Central memory CD4-positive, alpha-beta T cell (primary cell): ENCODE results near the gene TMEM250.

ENCODE experiments used
- DNase-seq: peaks from one replicate; pipeline ENCODE4 v3.0.0; 2022

The TMEM250 gene

DNA sequence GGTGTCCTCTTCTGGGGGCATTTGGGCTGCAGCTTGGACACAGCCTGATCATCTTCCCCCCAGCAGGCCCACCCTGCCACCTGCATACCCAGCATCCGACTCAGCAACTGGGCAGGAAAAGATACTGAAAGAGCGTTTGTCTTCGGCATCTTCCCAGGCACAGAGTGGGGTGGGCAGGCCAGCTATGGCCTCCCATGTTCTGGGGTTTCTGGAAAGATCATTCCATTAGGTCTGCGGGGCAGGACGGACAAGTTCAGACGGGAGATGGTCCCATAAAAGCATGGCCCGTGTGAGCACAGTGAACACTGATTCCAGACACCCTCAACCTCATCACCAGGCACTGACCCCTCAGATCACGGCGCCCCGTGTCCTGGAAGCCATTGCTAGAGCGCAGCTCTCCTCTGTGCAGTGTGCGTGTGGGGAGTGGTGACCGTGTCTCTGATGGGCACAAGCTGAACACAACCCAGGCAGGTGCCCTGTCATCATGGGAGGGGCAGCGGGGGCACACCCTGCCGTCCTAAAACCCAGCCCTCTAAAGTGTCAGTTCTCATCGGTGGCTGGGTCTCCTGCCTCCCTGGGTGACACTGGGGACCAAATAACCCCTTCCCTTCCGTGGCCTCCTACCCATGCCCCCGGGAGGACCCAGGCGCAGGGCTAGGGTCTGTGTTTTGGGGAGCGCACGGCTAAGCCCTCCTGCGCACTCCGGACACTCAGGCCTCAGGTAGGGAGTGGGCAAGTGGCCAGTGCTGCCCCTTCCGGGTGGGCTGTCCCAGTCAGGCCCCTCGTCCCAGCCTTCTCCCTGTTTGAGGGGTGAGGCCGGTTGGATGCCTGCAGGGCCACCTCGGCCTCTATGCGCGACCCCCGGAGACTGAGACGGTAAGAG, 13.2 kb upstream of the TMEM250 start:
- no peak for DNase-seq

GRCh38 chr9:136129176-136129575, 10.5 kb upstream of the TMEM250 start:
- no peak for DNase-seq

GRCh38 chr9:136128436-136128835, 9.8 kb upstream of the TMEM250 start:
- no peak for DNase-seq

- no peak for DNase-seq
Observed at GRCh38 chr9:136127313-136127712, 8.6 kb upstream of the TMEM250 start.

- DNase-seq = no peak
Observed at GRCh38 chr9:136124976-136125692, 6.5 kb upstream of the TMEM250 start.

DNA sequence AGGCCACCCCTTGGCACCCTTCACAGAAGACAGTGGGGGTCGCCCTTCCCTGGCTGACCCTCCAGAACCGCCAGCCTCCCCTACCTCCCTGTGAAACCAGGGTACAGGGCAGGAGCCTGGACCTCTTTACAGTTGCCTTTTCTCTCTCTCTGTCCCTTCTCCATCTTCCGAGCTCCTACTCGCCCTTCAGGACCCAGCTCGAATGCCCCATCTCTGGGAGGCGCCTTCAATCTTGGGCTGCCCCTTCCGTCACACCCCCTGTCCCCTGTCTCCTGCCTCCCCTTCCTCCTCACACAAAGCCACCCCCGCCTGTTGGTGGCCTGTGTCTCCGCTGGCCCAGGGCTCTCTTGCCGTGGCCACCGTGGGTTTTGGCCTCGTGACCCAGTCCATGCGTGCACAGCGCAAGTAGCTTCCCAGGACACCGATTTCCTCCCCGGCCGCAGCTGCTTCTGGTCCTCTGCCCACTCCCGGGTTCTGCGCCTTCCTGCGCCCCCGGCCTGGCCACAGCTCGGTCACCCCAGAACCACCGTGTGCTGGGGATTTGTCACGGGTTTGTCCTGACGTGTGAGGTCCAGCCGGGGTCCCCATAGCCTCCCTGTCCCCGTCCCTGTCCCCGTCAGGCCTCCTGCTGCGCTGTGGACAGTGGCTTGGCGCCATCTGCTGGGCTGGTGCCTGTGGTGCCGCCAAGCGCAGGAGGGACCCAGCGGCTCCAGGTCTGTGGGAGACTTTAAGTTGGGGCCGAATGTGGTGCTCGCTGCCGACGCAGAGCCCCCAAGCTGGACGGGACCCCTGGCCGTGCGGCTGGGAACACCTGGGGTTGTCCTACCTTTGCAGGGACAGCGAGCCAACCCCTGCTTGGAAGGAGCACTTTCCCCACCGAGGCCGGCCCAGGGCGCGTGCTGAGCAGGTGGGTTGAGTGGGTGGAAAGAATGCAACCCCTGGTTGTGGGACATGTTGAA, 4.0 kb upstream of the TMEM250 start:
- peak; percentile 61 for DNase-seq

GRCh38 chr9:136121801-136122200, 3.1 kb upstream of the TMEM250 start:
- DNase-seq = no peak

GRCh38 chr9:136120438-136120844, 1.8 kb upstream of the TMEM250 start:
- no peak for DNase-seq

DNA sequence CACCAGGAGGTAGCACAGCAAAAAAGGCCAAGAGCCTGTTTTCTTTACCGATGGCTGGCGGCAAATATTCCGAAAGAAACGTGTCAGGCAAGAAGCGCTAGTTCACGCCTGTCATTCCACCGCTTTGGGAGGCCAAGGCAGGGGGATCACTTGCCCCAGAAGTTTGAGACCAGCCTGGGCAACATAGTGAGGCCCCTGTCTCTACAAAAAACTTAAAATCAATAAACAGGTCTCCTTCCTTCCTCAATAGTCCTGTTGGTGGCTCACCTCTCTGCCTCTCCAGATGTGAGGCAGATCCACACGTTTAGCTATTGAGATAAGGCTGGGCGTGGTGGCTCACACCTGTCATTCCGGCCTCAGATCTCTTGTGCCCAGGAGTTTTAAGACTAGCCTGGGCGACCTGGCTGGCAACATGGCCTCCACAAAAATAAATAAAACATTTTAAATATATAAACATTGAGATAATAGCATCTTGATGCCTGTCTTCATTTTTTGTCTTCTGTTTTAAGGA, 1.3 kb upstream of the TMEM250 start:
- DNase-seq = no peak

DNA sequence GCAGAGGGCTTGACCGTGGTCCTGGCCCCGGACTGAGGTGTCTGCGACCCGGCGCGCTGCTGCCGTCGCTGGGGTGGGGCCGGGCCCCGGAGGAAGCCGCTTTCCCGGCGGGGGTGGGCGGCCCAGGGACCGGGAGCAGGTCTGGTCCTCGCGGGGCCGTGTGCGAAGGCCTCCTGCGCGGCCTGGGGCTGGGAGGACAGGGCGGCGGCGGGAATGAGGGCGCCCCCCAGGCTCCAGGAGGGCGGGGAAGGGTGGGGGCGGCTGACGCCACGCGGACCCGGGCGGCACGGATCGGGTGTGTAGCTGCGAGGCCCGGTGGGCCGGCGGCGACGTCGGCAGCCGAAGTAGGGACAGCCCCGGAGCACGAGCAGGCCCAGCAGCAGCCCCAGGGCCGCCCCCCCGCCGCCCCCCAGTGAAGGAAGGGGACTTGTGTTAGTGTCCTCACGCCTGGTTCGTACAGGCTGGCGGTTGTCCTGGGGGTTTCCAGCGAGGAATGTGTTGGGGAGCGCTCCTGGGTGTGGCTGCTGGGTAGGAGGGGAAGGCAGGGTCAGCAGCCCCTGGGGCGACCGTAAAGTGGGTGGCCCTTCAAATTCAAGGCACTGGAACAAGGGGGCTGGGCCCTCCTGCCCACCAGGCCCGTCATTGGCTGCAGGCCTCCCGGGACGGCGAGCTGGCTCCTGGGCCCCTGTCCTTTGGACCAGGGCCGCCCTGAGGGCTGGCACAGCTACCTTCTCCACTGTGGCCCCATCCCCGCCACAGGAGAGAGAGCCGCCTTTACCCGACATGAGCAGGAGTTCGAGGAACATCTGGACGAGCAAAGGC, 597 bp upstream of the TMEM250 start:
- no peak for DNase-seq

DNA sequence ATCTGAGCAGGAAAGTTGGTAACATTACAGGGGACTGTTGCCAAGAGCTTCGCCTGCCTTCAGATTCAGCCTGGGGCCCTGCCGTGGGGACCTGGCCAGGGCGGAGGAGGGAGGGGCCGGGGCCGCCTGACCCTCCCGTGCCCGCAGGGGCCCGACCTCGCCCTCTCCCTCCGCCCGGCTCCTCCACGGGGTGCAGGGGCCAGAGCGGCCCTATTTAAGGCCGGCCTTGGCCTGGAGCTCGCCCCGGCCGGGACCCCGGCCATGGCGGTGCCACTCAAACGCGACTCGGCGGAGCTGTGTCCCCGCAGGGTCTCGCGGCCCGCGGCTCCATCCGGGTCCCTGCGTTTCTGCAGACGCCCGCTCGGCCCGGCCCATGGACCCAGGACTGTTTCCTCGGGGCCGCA, 757 bp downstream of the TMEM250 start:
- DNase-seq = no peak

DNA sequence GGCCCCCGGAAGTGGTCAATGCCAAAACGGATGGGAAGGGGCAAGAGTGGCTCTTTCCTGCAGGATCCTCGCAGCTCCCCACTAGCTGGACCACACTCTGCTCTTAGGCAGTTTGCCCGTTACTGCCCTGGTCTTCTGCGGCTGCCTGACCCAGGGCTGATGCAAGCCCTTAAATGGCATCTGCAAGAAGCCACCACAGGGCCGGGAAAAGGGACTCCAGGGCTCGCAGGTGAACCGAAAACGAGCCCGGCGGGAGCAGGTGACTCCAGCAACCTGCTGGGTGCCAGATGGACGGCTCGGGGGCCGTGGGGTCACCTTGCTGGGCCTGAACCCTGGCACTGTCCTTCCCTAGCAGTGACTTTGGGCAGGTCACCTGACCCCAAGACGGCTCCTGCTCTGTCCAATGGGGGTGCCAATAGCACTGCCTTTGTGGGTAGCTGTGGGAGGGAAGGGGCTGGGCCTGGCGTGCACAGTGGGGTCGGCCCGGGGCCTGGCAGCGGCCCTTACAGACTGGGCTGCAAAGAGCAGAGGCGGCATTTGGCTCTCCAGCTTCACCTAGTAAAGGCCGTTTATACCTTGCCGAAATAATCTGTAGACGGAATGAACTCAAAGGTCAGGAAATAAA, 1.3 kb downstream of the TMEM250 start:
- no peak for DNase-seq

DNA sequence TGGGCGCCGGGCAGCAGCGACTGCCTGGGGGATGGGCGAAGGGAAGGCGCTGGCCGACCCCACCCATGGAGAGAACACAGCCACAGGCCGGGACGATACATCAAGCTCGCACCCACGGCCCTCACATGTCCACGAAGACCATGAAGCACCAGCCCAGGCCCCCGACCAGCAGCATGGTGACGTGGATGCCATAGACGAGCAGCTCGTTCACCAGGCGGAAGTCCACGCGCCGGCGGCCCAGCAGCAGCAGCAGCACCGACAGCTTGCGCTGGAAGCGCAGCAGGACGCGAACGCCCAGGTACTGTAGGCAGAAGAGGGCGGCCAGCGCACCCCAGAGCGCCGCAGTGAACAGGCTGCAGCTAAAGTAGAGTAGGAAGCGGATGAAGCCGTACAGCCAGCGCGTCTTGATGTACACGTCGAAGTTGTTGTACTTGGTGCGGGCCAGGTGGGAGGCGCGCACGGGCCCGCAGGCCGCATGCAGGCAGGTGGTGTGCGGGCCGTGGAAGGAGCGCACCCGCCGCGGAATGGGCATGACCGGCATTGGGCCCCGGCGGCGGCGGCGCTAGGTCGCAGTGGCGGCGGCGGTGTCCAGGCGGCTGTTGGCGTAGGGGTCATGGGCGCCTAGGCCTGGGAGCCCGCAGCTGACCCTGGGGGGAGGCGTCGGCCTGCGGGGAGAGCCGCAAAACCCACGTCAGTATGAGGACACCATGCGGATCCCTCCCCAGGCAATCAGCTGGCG, 2.1 kb downstream of the TMEM250 start:
- DNase-seq = no peak

DNA sequence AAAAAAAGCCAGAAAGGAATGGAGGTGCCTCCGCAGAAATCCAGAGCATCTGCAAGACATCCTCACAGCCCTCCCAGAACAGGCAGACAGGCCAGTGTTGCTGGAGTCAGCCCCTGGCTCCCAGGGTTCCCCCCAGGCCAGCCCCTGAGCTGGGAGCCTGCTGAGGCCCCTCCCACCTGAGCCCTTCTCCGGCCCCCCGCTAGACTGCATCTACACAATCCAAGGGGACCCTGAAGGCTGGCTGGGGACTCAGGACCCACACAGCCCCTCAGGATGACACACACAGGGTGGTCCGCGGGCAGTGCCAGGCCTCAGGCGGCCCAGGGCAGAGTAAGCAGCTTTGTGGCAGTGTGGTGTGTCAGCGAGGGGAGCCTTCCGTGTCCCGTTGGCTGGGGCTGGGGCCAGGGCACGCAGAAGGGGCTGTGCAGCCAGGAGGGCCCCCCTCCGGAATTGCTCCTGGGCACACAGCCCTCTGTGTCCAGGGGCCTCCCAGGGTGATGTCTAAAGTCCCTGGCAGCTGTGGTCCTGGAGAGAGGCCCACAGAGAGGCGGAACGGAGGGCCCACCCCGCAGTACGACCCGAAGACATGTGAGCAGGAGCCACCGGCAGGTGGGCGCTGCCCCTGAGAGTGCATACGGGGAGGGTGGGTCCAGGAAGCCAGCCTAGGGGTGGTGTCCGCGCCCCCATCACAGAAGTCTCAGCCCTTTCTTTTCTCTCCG, 2.9 kb downstream of the TMEM250 start:
- no peak for DNase-seq

- DNase-seq = no peak
Observed at GRCh38 chr9:136115206-136115605, 3.5 kb downstream of the TMEM250 start.

- no peak for DNase-seq
Observed at GRCh38 chr9:136114610-136115009, 4.1 kb downstream of the TMEM250 start.

GRCh38 chr9:136112541-136112940, 6.1 kb downstream of the TMEM250 start:
- DNase-seq = no peak

DNA sequence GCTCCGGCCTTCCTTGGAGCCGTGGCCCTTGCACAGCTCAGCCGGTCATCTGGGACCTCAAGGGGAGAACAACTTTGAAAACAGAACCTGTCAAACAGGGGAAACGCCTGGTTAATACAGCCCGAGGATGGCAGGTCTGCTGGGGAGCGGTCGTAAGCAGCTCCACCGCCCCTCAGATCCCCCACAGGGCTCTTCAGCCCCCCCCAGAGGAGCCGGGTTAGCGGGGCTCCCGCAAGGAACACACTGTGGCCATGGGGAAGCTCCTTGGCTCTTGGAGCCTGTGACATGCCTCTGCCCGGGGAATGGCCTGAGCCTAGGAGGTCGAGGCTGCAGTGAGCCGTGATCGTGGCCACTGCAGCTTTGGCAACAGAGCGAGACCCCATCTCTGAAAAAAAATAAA, 6.8 kb downstream of the TMEM250 start:
- no peak for DNase-seq

GRCh38 chr9:136111190-136111589, 7.5 kb downstream of the TMEM250 start:
- no peak for DNase-seq
